ENCODE measurements around the gene ARFGEF2. TPM values are rescaled to one million over a fixed set of nuclear protein-coding genes. Genes with fewer than 3 reads are reported as not detected.

ARFGEF2 gene
- total and polyA plus RNA-seq, 2 of the 8 experiments (the other 6 are each of a cell fraction or from before 2014, with no cell fraction given), result 8.1 to 21.8 TPM

DNA sequence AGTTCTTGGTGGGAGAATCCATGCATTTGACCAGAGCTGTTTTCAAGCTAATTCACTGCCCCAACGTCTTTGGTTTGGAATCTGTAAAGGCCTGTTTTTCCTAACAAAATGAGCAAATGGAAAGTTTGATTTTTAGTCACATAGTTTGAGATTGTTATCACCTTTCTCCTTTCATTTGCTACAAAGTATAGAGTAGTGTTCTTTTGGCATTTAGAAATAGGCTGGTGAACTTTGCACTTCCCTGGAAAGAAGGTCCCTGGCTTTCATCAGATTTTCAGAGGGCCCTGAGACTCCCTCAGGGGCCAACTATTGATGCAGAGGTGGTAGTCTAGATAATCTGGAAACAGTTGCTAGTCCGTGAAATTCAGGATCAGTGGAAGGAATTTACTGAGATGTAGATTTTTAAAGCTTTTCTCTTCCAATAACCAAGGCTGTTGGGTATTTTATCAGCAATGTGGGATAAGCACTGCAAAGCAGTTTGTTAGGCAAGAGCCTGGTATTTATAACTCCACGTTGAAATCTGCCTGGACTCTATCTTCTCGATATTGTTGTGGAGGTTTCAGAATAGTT, 1.7 kb downstream of the ARFGEF2 start (continued):
- TF ChIP-seq, protein P1, sequence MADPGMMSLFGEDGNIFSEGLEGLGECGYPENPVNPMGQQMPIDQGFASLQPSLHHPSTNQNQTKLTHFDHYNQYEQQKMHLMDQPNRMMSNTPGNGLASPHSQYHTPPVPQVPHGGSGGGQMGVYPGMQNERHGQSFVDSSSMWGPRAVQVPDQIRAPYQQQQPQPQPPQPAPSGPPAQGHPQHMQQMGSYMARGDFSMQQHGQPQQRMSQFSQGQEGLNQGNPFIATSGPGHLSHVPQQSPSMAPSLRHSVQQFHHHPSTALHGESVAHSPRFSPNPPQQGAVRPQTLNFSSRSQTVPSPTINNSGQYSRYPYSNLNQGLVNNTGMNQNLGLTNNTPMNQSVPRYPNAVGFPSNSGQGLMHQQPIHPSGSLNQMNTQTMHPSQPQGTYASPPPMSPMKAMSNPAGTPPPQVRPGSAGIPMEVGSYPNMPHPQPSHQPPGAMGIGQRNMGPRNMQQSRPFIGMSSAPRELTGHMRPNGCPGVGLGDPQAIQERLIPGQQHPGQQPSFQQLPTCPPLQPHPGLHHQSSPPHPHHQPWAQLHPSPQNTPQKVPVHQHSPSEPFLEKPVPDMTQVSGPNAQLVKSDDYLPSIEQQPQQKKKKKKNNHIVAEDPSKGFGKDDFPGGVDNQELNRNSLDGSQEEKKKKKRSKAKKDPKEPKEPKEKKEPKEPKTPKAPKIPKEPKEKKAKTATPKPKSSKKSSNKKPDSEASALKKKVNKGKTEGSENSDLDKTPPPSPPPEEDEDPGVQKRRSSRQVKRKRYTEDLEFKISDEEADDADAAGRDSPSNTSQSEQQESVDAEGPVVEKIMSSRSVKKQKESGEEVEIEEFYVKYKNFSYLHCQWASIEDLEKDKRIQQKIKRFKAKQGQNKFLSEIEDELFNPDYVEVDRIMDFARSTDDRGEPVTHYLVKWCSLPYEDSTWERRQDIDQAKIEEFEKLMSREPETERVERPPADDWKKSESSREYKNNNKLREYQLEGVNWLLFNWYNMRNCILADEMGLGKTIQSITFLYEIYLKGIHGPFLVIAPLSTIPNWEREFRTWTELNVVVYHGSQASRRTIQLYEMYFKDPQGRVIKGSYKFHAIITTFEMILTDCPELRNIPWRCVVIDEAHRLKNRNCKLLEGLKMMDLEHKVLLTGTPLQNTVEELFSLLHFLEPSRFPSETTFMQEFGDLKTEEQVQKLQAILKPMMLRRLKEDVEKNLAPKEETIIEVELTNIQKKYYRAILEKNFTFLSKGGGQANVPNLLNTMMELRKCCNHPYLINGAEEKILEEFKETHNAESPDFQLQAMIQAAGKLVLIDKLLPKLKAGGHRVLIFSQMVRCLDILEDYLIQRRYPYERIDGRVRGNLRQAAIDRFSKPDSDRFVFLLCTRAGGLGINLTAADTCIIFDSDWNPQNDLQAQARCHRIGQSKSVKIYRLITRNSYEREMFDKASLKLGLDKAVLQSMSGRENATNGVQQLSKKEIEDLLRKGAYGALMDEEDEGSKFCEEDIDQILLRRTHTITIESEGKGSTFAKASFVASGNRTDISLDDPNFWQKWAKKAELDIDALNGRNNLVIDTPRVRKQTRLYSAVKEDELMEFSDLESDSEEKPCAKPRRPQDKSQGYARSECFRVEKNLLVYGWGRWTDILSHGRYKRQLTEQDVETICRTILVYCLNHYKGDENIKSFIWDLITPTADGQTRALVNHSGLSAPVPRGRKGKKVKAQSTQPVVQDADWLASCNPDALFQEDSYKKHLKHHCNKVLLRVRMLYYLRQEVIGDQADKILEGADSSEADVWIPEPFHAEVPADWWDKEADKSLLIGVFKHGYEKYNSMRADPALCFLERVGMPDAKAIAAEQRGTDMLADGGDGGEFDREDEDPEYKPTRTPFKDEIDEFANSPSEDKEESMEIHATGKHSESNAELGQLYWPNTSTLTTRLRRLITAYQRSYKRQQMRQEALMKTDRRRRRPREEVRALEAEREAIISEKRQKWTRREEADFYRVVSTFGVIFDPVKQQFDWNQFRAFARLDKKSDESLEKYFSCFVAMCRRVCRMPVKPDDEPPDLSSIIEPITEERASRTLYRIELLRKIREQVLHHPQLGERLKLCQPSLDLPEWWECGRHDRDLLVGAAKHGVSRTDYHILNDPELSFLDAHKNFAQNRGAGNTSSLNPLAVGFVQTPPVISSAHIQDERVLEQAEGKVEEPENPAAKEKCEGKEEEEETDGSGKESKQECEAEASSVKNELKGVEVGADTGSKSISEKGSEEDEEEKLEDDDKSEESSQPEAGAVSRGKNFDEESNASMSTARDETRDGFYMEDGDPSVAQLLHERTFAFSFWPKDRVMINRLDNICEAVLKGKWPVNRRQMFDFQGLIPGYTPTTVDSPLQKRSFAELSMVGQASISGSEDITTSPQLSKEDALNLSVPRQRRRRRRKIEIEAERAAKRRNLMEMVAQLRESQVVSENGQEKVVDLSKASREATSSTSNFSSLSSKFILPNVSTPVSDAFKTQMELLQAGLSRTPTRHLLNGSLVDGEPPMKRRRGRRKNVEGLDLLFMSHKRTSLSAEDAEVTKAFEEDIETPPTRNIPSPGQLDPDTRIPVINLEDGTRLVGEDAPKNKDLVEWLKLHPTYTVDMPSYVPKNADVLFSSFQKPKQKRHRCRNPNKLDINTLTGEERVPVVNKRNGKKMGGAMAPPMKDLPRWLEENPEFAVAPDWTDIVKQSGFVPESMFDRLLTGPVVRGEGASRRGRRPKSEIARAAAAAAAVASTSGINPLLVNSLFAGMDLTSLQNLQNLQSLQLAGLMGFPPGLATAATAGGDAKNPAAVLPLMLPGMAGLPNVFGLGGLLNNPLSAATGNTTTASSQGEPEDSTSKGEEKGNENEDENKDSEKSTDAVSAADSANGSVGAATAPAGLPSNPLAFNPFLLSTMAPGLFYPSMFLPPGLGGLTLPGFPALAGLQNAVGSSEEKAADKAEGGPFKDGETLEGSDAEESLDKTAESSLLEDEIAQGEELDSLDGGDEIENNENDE (IDR thresholded peaks at IDR 0.05; ENCODE audit: insufficient replicate concordance, low read length), result no peak
- no peak for TF ChIP-seq TAF7 (optimal IDR thresholded peaks at IDR 0.05; ENCODE audit: borderline replicate concordance, low read depth, low read length)
- no peak for TF ChIP-seq RBBP5 (IDR thresholded peaks at IDR 0.05; ENCODE audit: borderline replicate concordance, low read depth, low read length)
- no peak for TF ChIP-seq EGR1 (IDR thresholded peaks at IDR 0.05; ENCODE audit: borderline replicate concordance, low read depth, low read length)

All from H1 (cell line).